GM18858 (cell line): ENCODE measurements around the gene PRR22.
"Not testable (repeated sequence)": the region's sequence is repeated elsewhere in the genome, so short reads cannot be mapped to it uniquely, and the experiment has no call there.

Source experiments
- ATAC-seq: cut with Tn5 transposase; IDR thresholded peaks from one replicate; pipeline ENCODE4 v1.9.1; 2021; ENCODE audit not compliant: unreplicated experiment

Gene PRR22

GRCh38 chr19:5792224-5792623 lies 7.7 kb upstream of the PRR22 start:
- no peak for ATAC-seq

- peak; percentile 86 for ATAC-seq
Measured at GRCh38 chr19:5790559-5791520, 6.3 kb upstream of the PRR22 start, which contains the start of gene DUS3L. Gene DUS3L (minus strand): TSS chr19:5791163. CDS start chr19:5791141, 22 bp downstream.

GRCh38 chr19:5789886-5790558 lies 5.5 kb upstream of the PRR22 start:
- no peak for ATAC-seq

GRCh38 chr19:5789351-5789761 lies 4.8 kb upstream of the PRR22 start:
- no peak for ATAC-seq

GRCh38 chr19:5788422-5788821 lies 3.9 kb upstream of the PRR22 start:
- no peak for ATAC-seq

GRCh38 chr19:5787409-5788182 lies 3.0 kb upstream of the PRR22 start:
- ATAC-seq: no peak

GRCh38 chr19:5786593-5787408 lies 2.3 kb upstream of the PRR22 start:
- ATAC-seq: no peak

GRCh38 chr19:5785423-5785822 lies 877 bp upstream of the PRR22 start:
- no peak for ATAC-seq

GRCh38 chr19:5782945-5783919 lies 1.3 kb downstream of the PRR22 start:
- no peak for ATAC-seq

GRCh38 chr19:5782322-5782721 lies 2.2 kb downstream of the PRR22 start:
- no peak for ATAC-seq

GRCh38 chr19:5780916-5781315 lies 3.6 kb downstream of the PRR22 start:
- not testable (repeated sequence) for ATAC-seq

GRCh38 chr19:5778402-5778801 lies 6.1 kb downstream of the PRR22 start:
- ATAC-seq: no peak

GRCh38 chr19:5775668-5776309 lies 8.8 kb downstream of the PRR22 start:
- ATAC-seq: no peak

- ATAC-seq: no peak
Measured at GRCh38 chr19:5774921-5775320, 9.6 kb downstream of the PRR22 start.

GRCh38 chr19:5773276-5773675 lies 11.3 kb downstream of the PRR22 start:
- ATAC-seq: no peak

GRCh38 chr19:5772416-5772815 lies 12.1 kb downstream of the PRR22 start:
- ATAC-seq: no peak

- no peak for ATAC-seq
Measured at GRCh38 chr19:5767949-5768348, 16.6 kb downstream of the PRR22 start.

GRCh38 chr19:5765220-5765619 lies 19.3 kb downstream of the PRR22 start:
- ATAC-seq: no peak
